Chondrocyte (in vitro differentiated cells): ENCODE data around the gene CPZ. TPM values are rescaled to one million over a fixed set of nuclear protein-coding genes. Genes with fewer than 3 reads are reported as not detected.

Experiments
- DNase-seq: peaks from one replicate; pipeline ENCODE4 v3.0.0; 2021; ENCODE audit warnings: mixed read lengths, low spot score
- H3K27ac Mint-ChIP-seq: one replicate; pipeline ENCODE4 v1.8.0; 2021; ENCODE audit warnings: mild to moderate bottlenecking, moderate library complexity, mixed read lengths; ENCODE audit not compliant: unreplicated experiment
- H3K27me3 Mint-ChIP-seq: 2 replicates; pipeline ENCODE4 v1.8.0; 2021; ENCODE audit warnings: low read depth, mixed read lengths
- H3K36me3 Mint-ChIP-seq: 2 replicates; pipeline ENCODE4 v1.8.0; 2021; ENCODE audit warnings: low read depth, mixed read lengths
- H3K4me1 Mint-ChIP-seq: 2 replicates; pipeline ENCODE4 v1.8.0; 2021; ENCODE audit warnings: low read depth, mild to moderate bottlenecking, mixed read lengths
- H3K4me3 Mint-ChIP-seq: one replicate; pipeline ENCODE4 v1.8.0; 2021; ENCODE audit warnings: mild to moderate bottlenecking, moderate library complexity, mixed read lengths; ENCODE audit not compliant: unreplicated experiment
- H3K9me3 Mint-ChIP-seq: 2 replicates; pipeline ENCODE4 v1.8.0; 2021; ENCODE audit warnings: low read depth, mixed read lengths
- total RNA-seq: library from RNA; stranded (reverse); gene quantifications from 3 replicates; pipeline ENCODE4 v1.2.1, GENCODE V29; 2021
- TF ChIP-seq, protein P1 (sequence below): fragments of 200-600 bp; sonication (generic); IDR thresholded peaks from 2 replicates; pipeline ENCODE4 v1.5.0; 2021; ENCODE audit warnings: antibody characterized with exemption, mild to moderate bottlenecking, moderate library complexity

Gene CPZ
- total RNA-seq, 1 donor from 2014 or later, result 9.5 TPM

DNA sequence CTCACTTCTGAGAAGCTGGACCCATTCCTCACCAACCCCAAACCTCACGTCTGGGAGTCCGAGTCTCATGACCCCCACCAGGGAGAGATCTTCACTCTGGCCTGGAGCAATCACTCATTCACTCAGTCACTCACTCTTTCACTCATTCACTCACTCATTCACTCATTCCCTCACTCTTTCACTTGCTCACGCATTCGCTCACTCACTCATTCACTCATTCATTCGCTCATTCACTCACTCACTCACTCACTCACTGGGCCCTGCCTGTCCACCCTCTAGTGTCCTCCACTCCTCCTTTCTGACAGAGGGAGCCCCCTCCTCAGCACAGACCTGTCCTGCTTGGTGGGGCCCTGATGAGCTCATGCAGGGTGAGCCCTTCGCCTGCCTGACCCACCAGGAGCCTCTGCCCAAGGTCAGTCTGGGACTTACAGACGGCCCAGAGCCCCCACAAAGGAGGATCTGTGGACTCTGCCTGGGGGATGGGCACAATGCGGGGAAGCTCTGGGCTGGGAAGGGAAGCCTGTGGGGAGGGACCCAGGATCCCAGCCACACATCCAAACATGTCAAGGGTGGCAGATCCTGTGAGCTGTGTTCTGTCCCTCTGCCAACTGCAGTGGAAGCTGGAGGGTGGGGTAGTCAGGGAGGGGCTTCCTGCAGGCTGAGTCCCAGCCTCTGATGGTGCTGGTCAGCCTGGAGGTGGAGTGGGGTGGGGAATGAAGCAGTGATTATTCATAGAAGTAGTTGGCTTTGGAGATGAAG, 18.5 kb downstream of the CPZ start:
- no peaks in the 10 kb centered on the region for H3K9me3 Mint-ChIP-seq

DNA sequence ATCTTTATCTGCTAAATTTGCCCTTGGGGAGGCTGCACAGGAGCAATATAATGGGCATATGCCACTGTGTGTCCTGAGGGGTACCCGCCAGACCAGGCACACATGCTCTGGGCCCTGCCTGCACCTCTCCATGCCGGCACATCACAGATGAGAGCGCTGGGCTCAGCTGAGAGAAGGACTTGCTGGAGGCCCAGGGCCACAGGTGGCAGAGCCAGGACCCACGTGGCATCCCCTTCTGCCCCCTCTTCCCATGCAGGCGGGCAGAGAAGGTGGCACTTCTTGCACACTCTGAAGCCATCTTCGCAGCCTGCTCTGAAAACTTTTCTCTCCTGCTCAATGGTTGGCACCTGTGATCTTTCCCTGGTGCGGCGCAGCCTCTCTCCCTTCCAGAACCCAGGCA, 20.1 kb downstream of the CPZ start:
- no peak overlapping the region for H3K4me3 Mint-ChIP-seq
- H3K36me3 Mint-ChIP-seq, result peaks cover 3% of the 10 kb centered on the region
- TF ChIP-seq, protein P1, sequence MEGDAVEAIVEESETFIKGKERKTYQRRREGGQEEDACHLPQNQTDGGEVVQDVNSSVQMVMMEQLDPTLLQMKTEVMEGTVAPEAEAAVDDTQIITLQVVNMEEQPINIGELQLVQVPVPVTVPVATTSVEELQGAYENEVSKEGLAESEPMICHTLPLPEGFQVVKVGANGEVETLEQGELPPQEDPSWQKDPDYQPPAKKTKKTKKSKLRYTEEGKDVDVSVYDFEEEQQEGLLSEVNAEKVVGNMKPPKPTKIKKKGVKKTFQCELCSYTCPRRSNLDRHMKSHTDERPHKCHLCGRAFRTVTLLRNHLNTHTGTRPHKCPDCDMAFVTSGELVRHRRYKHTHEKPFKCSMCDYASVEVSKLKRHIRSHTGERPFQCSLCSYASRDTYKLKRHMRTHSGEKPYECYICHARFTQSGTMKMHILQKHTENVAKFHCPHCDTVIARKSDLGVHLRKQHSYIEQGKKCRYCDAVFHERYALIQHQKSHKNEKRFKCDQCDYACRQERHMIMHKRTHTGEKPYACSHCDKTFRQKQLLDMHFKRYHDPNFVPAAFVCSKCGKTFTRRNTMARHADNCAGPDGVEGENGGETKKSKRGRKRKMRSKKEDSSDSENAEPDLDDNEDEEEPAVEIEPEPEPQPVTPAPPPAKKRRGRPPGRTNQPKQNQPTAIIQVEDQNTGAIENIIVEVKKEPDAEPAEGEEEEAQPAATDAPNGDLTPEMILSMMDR, result no peak
- no peak overlapping the region for H3K27ac Mint-ChIP-seq
- H3K9me3 Mint-ChIP-seq, result no peaks in the 10 kb centered on the region
- peak; percentile 84 for DNase-seq
- H3K27me3 Mint-ChIP-seq, result peaks cover 16% of the 10 kb centered on the region
- no peaks in the 10 kb centered on the region for H3K4me1 Mint-ChIP-seq

More for the DNA sequence above, 18.5 kb downstream of the CPZ start:
- DNase-seq, result peak; percentile 52
- peaks cover 3% of the 10 kb centered on the region for H3K36me3 Mint-ChIP-seq
- no peaks in the 10 kb centered on the region for H3K4me1 Mint-ChIP-seq
- no peak overlapping the region for H3K27ac Mint-ChIP-seq
- peaks cover 14% of the 10 kb centered on the region for H3K27me3 Mint-ChIP-seq
- TF ChIP-seq, protein P1, result no peak
- H3K4me3 Mint-ChIP-seq, result no peak overlapping the region

DNA sequence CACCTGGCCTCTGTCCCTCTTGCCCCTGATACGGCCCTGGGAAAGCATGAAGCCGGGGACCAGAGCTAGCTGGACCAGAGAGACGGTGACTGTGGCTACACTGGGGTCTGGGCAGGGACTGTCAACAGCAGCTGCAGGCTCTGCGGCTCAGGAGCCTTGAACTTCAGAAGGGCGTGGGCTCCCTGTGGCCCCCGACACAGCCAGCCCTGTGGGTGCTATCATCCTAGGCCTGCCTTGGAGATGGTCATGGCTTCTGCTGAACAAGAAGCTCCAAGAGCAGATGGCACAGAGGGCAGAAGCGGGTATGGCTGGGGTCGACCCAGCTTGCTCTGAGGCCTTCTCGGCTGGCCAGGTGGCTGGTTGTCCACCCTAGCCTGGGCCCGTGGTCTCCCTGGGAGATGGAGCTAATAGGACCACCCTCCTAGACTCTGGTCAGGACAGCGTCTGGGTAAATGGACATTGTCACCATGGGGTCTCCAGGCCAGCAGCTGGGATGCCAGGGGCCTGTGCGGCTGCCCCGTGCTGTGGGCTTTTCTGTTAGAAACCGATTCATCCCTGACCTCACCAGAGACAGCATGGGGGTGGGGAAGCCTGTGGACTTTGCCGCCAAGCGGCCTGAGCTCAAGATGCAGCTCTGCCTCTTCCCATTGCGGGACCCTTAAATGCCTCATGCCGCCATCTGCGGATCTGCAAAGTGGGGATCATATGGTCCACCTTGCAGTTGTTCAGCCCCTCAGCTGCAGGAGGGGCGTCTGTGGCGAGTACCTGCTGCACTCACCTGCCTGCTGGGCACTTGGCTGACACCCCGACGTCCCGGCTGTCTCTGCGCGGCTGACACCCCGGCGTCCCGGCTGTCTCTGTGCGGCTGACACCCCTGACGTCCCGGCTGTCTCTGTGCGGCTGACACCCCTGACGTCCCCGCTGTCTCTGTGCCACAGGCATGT, 21.1 kb downstream of the CPZ start:
- TF ChIP-seq, protein P1, result no peak
- Mint-ChIP-seq H3K4me3 (no peak overlapping the region), H3K27ac (no peak overlapping the region), H3K9me3 (no peaks in the 10 kb centered on the region), H3K36me3 (peaks cover 3% of the 10 kb centered on the region), H3K27me3 (peaks cover 19% of the 10 kb centered on the region), H3K4me1 (no peaks in the 10 kb centered on the region)
- DNase-seq, result peak; percentile 91

DNA sequence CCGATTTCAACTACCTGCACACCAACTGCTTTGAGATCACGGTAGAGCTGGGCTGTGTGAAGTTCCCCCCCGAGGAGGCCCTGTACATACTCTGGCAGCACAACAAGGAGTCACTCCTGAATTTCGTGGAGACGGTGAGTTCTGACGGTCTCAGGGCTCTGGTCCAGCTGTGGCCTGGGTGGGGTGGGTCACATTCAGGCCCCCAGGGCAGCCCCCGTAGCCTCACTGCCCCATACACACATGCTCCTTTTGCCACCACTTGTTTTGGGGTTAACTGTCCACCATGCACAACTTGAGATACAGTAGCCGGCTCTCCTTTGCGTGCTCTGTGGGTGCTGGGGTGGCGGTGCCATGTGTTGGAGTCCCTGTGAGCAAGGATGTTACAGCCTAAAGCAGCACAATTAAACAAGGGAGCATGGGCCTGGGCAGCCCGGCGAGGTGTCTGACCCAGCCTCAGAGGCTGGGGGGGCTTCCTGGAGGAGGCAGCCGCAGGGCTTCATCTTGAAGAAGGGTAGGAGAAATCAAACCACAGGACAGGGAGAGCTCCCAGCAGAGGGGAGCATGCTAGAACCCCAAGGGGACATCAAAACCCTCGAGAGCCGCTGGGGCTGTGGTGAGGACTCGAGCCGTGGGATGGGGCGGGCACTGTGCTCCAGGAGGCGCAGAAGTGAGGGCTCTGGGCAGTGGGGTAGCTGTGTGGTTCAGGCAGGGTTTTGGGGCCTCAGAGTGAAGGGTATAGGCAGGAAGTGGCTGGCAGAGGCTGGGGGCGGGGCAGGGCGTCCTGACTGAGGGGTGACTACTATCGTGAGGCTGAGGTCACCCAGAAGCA, 22.0 kb downstream of the CPZ start:
- no peaks in the 10 kb centered on the region for H3K36me3 Mint-ChIP-seq

More for the DNA sequence above, 22.0 kb downstream of the CPZ start:
- no peaks in the 10 kb centered on the region for H3K4me1 Mint-ChIP-seq
- no peaks in the 10 kb centered on the region for H3K9me3 Mint-ChIP-seq
- peaks cover 15% of the 10 kb centered on the region for H3K27me3 Mint-ChIP-seq
- peak; percentile 83 for DNase-seq
- TF ChIP-seq, protein P1, result no peak
- no peak overlapping the region for H3K27ac Mint-ChIP-seq
- no peak overlapping the region for H3K4me3 Mint-ChIP-seq
